Head of caudate nucleus (tissue), 42 donors: Measurements from ENCODE around the gene ADAMTS12.

Experiments used
- DNase-seq, 42 donors: peaks; one replicate each; pipeline versions ENCODE4 v3.0.0 to v3.0.0-alpha.2; 2020 to 2021; ENCODE audit warnings: mixed read lengths in 7 of 42
- intact Hi-C: fragments of 100-400 bp; cut with DNase I; formaldehyde crosslinking; loops from one replicate; pipeline ENCODE4 v1.15.0; 2022

Gene ADAMTS12

GRCh38 chr5:33696411-33696810 is 195.4 kb downstream of the ADAMTS12 start:
- intact Hi-C loops = no loop called here

GRCh38 chr5:33692980-33693379 is 198.8 kb downstream of the ADAMTS12 start:
- no peak for DNase-seq
- intact Hi-C loops = no loop called here

More at GRCh38 chr5:33696411-33696810, 195.4 kb downstream of the ADAMTS12 start:
- no peak for DNase-seq

GRCh38 chr5:33691856-33692255 is 199.9 kb downstream of the ADAMTS12 start:
- intact Hi-C loops = no loop called here
- no peak for DNase-seq

GRCh38 chr5:33690374-33691135 is 201.2 kb downstream of the ADAMTS12 start:
- intact Hi-C loops = no loop called here

GRCh38 chr5:33688526-33688925 is 203.3 kb downstream of the ADAMTS12 start:
- intact Hi-C loops = no loop called here
- no peak for DNase-seq

More at GRCh38 chr5:33690374-33691135, 201.2 kb downstream of the ADAMTS12 start:
- DNase-seq = no peak

GRCh38 chr5:33688066-33688465 is 203.7 kb downstream of the ADAMTS12 start:
- no peak for DNase-seq
- intact Hi-C loops = no loop called here

GRCh38 chr5:33685873-33686755 is 205.7 kb downstream of the ADAMTS12 start:
- intact Hi-C loops = no loop called here
- no peak for DNase-seq

GRCh38 chr5:33684496-33685159 is 207.2 kb downstream of the ADAMTS12 start:
- no peak for DNase-seq
- intact Hi-C loops = no loop called here

- intact Hi-C loops = no loop called here
- no peak for DNase-seq
Observed at GRCh38 chr5:33679791-33680190, 212.0 kb downstream of the ADAMTS12 start.

GRCh38 chr5:33675958-33676464 is 215.8 kb downstream of the ADAMTS12 start:
- intact Hi-C loops = no loop called here
- DNase-seq = no peak

- no peak for DNase-seq
- intact Hi-C loops = no loop called here
Observed at GRCh38 chr5:33671700-33672291, 220.0 kb downstream of the ADAMTS12 start.

- intact Hi-C loops = no loop called here
- no peak for DNase-seq
Observed at GRCh38 chr5:33662722-33663427, 228.9 kb downstream of the ADAMTS12 start.

GRCh38 chr5:33659526-33660169 is 232.1 kb downstream of the ADAMTS12 start:
- intact Hi-C loops = no loop called here
- no peak for DNase-seq

- intact Hi-C loops = no loop called here
- no peak for DNase-seq
Observed at GRCh38 chr5:33657804-33658440, 233.9 kb downstream of the ADAMTS12 start.

GRCh38 chr5:33657176-33657575 is 234.6 kb downstream of the ADAMTS12 start:
- intact Hi-C loops = no loop called here

GRCh38 chr5:33650911-33651310 is 240.9 kb downstream of the ADAMTS12 start:
- intact Hi-C loops = no loop called here

More at GRCh38 chr5:33657176-33657575, 234.6 kb downstream of the ADAMTS12 start:
- DNase-seq = no peak

More at GRCh38 chr5:33650911-33651310, 240.9 kb downstream of the ADAMTS12 start:
- DNase-seq = no peak
